Measurements from ENCODE around the gene PEF1.

The PEF1 gene

GRCh38 chr1:31584869-31585735, 59.6 kb downstream of the PEF1 start:
- DNase-seq (ENCODE audit: low read depth), result no peak

- DNase-seq (ENCODE audit: low read depth), result peak; percentile 50
Measured at GRCh38 chr1:31583995-31584868, 60.4 kb downstream of the PEF1 start.

- no peak for DNase-seq (ENCODE audit: low read depth)
Measured at GRCh38 chr1:31583082-31583994, 61.3 kb downstream of the PEF1 start.

GRCh38 chr1:31581821-31582810, 62.6 kb downstream of the PEF1 start:
- DNase-seq (ENCODE audit: low read depth), result no peak

DNA sequence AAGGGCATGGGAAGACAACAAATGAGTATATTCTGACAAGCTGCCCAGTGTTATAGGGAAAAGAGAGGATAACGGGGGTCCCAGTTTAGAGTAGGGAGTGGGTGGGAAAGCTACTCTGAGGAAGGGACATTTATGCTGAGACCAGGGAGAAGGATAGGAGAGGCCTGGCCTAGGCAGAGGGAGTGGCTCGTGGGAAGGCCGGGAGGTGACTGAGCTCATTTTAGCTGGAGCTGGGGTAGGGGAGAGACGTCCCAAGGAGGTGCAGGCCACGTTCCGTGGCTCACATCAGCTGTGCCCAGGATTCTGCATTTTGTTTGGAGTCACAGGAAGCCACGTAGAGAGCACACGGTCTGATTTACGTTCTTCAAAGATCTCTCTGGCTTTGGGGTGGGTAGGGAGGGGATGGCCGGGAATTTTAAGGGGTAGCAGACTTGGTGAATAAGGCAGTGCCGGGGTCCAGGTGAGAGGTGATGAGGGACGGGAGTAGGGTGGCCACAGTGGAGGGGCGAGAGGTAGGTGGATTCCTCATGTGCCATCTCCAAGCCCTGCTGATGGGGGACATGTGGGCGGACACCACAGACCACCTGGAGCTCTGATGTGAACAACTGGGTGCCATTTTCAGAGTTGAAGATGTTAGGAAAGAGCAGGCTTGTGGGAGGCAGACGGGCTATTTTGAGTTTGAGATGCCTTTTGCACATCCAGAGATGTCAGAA, 63.6 kb downstream of the PEF1 start:
- no peak for DNase-seq (ENCODE audit: low read depth)

- DNase-seq (ENCODE audit: low read depth), result no peak
Measured at GRCh38 chr1:31580513-31580870, 64.2 kb downstream of the PEF1 start.
